AG04449 (cell line): ENCODE measurements around the gene YBX2.

ENCODE experiments used
- CTCF ChIA-PET: fragments of 350-600 bp; formaldehyde crosslinking; extraction: SDS; loops from one replicate; lab custom pipeline; 2021; ENCODE audit warnings: antibody characterized with exemption; lab: Yijun Ruan, JAX
- POLR2A ChIA-PET: fragments of 400-600, 350-600 bp; formaldehyde crosslinking; extraction: SDS; loops from one replicate; lab custom pipeline; 2020; ENCODE audit warnings: antibody characterized with exemption, inconsistent platforms; lab: Yijun Ruan, JAX
- DNase-seq: peaks from one replicate; pipeline ENCODE4 v3.0.0-alpha.2; 2010; ENCODE audit warnings: low read depth, low spot score
- H3K4me3 ChIP-seq: 2 replicates; pipeline ENCODE4 v1.5.1; 2011; ENCODE audit warnings: low read depth, mild to moderate bottlenecking, control low read depth, low read length
- CTCF ChIP-seq: IDR thresholded peaks from one replicate; pipeline ENCODE4 v1.5.1; 2011; ENCODE audit warnings: mild to moderate bottlenecking, moderate library complexity, low read length, control low read depth, inconsistent platforms; ENCODE audit not compliant: insufficient read depth; ENCODE audit errors: missing control alignments

Gene YBX2

DNA sequence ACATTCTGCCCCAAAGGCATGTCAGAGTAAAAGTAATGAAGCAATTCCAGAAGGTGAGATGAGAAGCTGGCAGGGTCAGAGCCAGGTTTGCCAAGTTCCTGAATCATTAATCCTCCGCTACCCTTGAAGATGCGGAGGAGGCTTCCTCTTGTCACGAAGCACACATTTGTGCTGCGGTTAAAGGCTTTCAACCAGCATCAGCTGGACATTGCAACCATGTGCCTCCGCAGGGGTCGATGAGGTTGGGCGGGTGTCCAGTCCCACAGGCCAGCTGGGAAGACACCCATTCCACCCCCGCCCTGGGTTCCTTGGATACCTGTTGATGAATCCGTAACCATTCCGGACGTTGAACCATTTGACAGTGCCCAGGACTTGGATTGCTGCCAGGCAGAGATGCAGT lies 1.3 kb downstream of the YBX2 start:
- DNase-seq: no peak
- ChIA-PET POLR2A (no interaction called here), CTCF (interaction anchor here (0.7 to 5.6 kb wide), 4 partner anchors 12 to 241 kb away, joined by 3 to 56 read pairs (median 4); partner anchors contain the start of genes ACADVL, DLG4 and SLC2A4)
- no peak for TF ChIP-seq CTCF
- H3K4me3 ChIP-seq: no peak overlapping the region

- TF ChIP-seq CTCF: no peak
- no peak overlapping the region for H3K4me3 ChIP-seq
- DNase-seq: no peak
- ChIA-PET POLR2A (no interaction called here), CTCF (interaction anchor here (1.1 to 5.6 kb wide), 4 partner anchors 12 to 240 kb away, joined by 3 to 56 read pairs (median 4); partner anchors contain the start of genes ACADVL, DLG4 and SLC2A4)
Observed at GRCh38 chr17:7292729-7293128, 1.7 kb downstream of the YBX2 start.

DNA sequence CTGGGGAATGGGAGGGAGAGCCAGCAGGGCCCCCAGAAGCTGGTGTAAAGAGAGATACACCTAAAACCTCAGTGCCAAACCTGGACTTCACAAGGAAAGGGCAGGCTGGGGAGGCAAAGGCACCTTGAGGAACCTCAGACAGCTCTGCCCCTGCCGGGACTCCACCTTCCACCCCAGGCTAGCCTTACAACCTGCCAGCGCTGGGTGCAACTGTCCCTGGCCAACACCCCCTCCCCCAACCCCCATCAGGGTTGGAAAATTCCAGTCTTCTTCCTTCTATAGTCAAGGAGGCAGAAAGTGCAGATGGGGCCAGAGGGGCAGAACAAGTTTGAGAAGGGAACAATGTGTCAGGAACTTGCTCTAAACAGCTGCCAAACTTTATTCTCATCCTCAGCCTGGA lies 2.2 kb downstream of the YBX2 start:
- POLR2A ChIA-PET: no interaction called here
- no peak for DNase-seq

DNA sequence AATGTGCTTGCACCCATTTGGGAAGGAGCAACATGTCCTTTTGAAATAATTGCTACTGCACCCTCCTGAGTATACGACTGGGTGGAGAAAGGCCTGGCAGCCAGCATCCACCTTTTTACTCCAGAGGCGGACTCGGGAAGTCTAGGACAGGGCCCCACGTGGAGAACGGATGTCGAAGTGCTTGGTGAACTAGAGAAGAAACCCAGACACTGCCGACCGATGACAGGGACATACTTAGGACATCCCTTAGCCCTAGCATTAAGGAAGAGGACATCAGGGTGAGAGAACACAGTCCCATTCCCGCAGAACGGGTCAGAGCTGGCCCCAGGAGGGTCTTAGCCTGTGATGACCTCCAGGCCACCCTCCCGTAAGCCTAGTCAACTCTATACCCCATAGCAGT lies 3.8 kb downstream of the YBX2 start:
- no peak for TF ChIP-seq CTCF
- POLR2A ChIA-PET: no interaction called here
- no peak for DNase-seq
- no peak overlapping the region for H3K4me3 ChIP-seq
- CTCF ChIA-PET: interaction anchor here (1.1 to 5.6 kb wide), 2 partner anchors 10 to 245 kb away, joined by 4 to 56 read pairs; partner anchors contain the start of gene SLC2A4

More for the DNA sequence above, 2.2 kb downstream of the YBX2 start:
- no peak for TF ChIP-seq CTCF
- CTCF ChIA-PET: interaction anchor here (1.1 to 5.6 kb wide), 4 partner anchors 11 to 246 kb away, joined by 3 to 56 read pairs (median 4); partner anchors contain the start of genes ACADVL, DLG4 and SLC2A4
- H3K4me3 ChIP-seq: no peak overlapping the region

- no peak for TF ChIP-seq CTCF
- ChIA-PET POLR2A (no interaction called here), CTCF (interaction anchor here (5.6 to 13.4 kb wide), 2 partner anchors 9 to 11 kb away, joined by 56 to 255 read pairs; partner anchors contain the start of gene SLC2A4)
- DNase-seq: no peak
- no peak overlapping the region for H3K4me3 ChIP-seq
Observed at GRCh38 chr17:7290166-7290565, 4.3 kb downstream of the YBX2 start.

DNA sequence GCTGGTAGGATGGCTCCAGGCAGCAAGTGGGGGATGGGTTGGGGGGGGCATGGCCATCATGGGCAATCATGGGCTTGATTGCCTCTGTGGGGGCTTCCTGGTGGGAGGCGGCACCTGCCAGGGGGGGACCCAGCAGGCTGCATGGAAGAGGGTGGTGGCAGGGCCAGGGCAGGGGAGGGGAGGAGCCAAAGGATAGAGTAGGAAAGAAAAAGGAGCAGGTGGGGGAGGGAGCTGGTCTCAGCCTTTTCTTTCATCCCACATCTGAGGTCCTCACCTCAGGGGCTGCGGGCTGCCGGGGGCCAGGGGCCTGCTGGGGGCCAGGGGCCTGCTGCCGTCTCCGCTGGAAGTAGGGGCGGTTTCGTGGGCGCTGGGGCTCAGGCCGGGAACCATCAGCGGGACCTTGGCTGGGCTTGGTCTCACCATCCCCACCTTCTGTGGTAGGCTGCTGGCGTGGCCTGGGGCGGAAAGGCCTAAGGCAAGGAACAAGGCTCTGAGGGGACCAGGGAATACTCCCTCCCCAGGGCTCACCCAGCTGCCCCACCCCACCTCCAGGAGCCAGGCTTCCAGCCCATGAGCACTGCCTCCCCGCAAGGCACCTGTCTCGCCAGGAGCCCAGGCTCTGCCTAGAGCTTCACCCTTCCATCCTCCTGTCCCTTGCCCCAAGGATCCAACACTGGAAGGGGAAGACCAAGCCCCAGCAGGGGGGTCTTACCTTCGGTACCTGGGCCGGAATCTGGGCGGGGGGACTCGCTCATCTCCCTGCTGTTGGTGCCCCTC lies 5.0 kb downstream of the YBX2 start:
- no peak overlapping the region for H3K4me3 ChIP-seq
- no peak for TF ChIP-seq CTCF
- ChIA-PET POLR2A (no interaction called here), CTCF (interaction anchor here (1.1 to 13.4 kb wide), 3 partner anchors 9 to 152 kb away, joined by 3 to 255 read pairs (median 56); partner anchors contain the start of gene SLC2A4)
- DNase-seq: no peak
